ENCODE data around the gene REXO4. TPM values are rescaled to one million over a fixed set of nuclear protein-coding genes. Genes with fewer than 3 reads are reported as not detected.
"Not testable (repeated sequence)": the region's sequence is repeated elsewhere in the genome, so short reads cannot be mapped to it uniquely, and the experiment has no call there.

The REXO4 gene
- polyA plus RNA-seq, 1 donor = 23.6 TPM

DNA sequence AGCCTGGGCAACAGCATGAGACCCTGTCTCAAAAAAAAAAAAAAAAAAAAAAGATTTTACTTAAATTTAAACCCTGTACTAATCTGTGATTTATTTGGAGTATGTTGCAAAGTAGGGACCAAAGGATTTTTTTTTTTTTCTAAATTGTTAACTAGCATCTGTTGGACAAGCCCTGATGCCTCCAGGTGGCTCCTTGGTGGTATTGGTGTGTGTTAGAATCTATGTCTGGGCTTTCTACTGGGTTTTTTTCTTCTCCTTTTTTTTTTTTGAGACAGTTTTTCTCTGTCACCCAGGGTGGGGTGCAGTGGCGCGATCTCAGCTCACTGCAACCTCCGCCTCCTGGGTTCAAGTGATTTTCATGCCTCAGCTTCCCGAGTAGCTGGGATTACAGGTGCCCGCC lies 34.1 kb upstream of the REXO4 start:
- no CpG with 5 or more reads among the region's 5 CpGs for WGBS (ENCODE audit: insufficient coverage, low lambda C conversion rate)
- H3K9me3 ChIP-seq (ENCODE audit: control insufficient read depth, low read depth, low read length); DNase-seq; H3K36me3 ChIP-seq (ENCODE audit: control insufficient read depth, insufficient read depth, low read length); H3K27me3 ChIP-seq (ENCODE audit: control insufficient read depth, insufficient read depth, low read length); H3K4me3 ChIP-seq (ENCODE audit: low read length); H3K27ac ChIP-seq (ENCODE audit: low read length); H3K4me1 ChIP-seq (ENCODE audit: control insufficient read depth, insufficient read depth, low read length): not testable (repeated sequence)

- no peaks in the 10 kb centered on the region for H3K36me3 ChIP-seq (ENCODE audit: control insufficient read depth, insufficient read depth, low read length)
- no CpG with 5 or more reads among the region's 12 CpGs for WGBS (ENCODE audit: insufficient coverage, low lambda C conversion rate)
- no peak overlapping the region for H3K4me3 ChIP-seq (ENCODE audit: low read length)
- H3K4me1 ChIP-seq (ENCODE audit: control insufficient read depth, insufficient read depth, low read length) = no peaks in the 10 kb centered on the region
- H3K27ac ChIP-seq (ENCODE audit: low read length) = no peak overlapping the region
- H3K27me3 ChIP-seq (ENCODE audit: control insufficient read depth, insufficient read depth, low read length) = no peaks in the 10 kb centered on the region
- no peaks in the 10 kb centered on the region for H3K9me3 ChIP-seq (ENCODE audit: control insufficient read depth, low read depth, low read length)
- no peak for DNase-seq
Measured at GRCh38 chr9:133449760-133450159, 31.9 kb upstream of the REXO4 start.

DNA sequence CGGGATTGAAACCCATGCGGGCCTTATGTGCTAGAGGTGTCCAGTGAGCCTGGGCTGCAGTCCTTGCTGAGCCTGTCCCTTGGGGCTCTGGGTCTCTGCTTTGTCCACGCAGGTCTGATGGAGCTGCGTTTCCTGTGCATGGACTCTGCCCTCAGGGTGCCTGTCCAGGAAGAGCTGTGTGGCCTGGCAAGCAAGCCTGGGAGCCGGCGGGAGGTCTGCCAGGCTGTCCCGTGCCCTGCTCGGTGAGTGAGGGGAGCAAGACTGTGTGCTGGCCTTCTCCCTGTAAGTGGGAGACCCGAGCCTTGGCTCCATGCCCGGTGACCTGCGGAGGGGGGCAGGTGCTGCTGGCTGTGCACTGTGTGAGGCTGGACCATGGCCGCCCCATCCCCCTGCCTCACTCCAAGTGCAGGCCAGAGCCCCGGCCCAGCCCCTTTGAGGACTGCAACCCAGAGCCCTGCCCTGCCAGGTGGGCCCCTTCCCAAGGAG lies 30.7 kb upstream of the REXO4 start:
- no peaks in the 10 kb centered on the region for H3K9me3 ChIP-seq (ENCODE audit: control insufficient read depth, low read depth, low read length)
- DNase-seq = no peak
- H3K4me1 ChIP-seq (ENCODE audit: control insufficient read depth, insufficient read depth, low read length) = no peaks in the 10 kb centered on the region
- H3K27me3 ChIP-seq (ENCODE audit: control insufficient read depth, insufficient read depth, low read length) = no peaks in the 10 kb centered on the region
- no peak overlapping the region for H3K27ac ChIP-seq (ENCODE audit: low read length)
- no CpG with 5 or more reads among the region's 13 CpGs for WGBS (ENCODE audit: insufficient coverage, low lambda C conversion rate)
- no peaks in the 10 kb centered on the region for H3K36me3 ChIP-seq (ENCODE audit: control insufficient read depth, insufficient read depth, low read length)
- no peak overlapping the region for H3K4me3 ChIP-seq (ENCODE audit: low read length)

DNA sequence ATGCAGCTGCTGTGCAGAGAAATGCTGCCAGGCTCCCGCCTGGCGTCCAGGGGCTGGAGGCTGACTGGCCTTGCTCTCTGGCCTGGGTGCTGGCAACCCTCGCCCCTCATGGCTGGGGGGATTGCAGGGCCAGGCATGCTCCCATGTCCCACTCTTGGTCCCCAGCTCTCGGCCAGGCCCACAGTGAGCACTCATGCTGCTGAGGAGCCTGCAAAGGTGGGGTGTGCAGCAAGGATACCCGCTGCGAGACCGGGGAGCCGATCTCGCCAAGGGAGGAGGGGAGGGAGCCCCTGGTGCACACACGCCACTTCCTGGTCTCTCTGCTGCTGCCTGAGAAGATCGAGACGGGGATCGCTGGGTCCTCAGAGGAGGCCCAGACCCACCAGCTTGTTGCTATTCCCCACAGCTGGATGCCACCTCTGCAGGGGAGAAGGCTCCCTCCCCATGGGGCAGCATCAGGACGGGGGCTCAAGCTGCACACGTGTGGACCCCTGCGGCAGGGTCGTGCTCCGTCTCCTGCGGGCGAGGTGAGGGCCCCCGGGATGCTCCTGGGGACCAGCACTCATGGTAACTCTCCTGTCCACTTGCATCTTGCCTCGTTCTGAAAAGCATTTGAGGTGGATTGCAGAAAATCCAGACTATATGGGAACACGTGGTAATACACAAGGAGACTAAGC lies 27.6 kb upstream of the REXO4 start:
- DNase-seq = no peak
- Histone ChIP-seq H3K9me3 (ENCODE audit: control insufficient read depth, low read depth, low read length) (no peaks in the 10 kb centered on the region), H3K4me3 (ENCODE audit: low read length) (no peak overlapping the region), H3K36me3 (ENCODE audit: control insufficient read depth, insufficient read depth, low read length) (no peaks in the 10 kb centered on the region), H3K27me3 (ENCODE audit: control insufficient read depth, insufficient read depth, low read length) (no peaks in the 10 kb centered on the region), H3K27ac (ENCODE audit: low read length) (no peak overlapping the region), H3K4me1 (ENCODE audit: control insufficient read depth, insufficient read depth, low read length) (no peaks in the 10 kb centered on the region)
- WGBS (ENCODE audit: insufficient coverage, low lambda C conversion rate) = no CpG with 5 or more reads among the region's 23 CpGs

DNA sequence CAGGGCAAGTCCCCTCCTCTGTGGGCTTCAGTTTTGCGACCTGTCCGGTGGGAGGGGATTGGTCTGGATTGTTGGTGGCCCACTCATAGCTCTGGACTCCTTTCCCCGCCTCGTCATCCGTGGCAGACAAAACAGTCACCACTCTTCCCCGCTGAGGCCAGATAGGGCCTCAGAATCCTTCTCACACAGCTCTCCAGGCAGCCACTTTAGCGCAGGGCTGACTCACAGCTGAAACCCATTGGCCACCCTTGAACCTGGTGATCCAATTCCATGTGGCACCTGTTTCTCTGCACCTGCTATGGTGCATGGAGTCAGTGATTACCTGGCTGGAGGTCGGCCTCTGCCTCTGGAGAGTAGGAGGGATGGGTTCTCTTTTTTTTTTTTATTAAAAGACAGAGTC lies 26.2 kb upstream of the REXO4 start:
- Histone ChIP-seq H3K9me3 (ENCODE audit: control insufficient read depth, low read depth, low read length) (no peaks in the 10 kb centered on the region), H3K36me3 (ENCODE audit: control insufficient read depth, insufficient read depth, low read length) (no peaks in the 10 kb centered on the region), H3K4me1 (ENCODE audit: control insufficient read depth, insufficient read depth, low read length) (no peaks in the 10 kb centered on the region), H3K27ac (ENCODE audit: low read length) (no peak overlapping the region), H3K4me3 (ENCODE audit: low read length) (no peak overlapping the region), H3K27me3 (ENCODE audit: control insufficient read depth, insufficient read depth, low read length) (no peaks in the 10 kb centered on the region)
- WGBS (ENCODE audit: insufficient coverage, low lambda C conversion rate) = no CpG with 5 or more reads among the region's 8 CpGs
- DNase-seq = no peak

DNA sequence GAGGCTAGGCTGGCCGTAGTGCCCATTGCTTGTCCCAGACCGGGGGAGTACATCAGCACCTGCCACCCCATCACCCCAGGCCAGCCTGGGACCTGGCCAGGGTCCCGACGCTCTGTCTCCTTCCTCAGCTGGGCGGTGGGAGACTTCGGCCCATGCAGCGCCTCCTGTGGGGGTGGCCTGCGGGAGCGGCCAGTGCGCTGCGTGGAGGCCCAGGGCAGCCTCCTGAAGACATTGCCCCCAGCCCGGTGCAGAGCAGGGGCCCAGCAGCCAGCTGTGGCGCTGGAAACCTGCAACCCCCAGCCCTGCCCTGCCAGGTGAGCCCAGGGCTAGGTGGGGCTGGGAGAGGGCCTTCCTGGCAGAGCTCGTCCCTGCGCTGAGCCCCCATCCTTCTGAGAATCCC lies 25.4 kb upstream of the REXO4 start:
- Histone ChIP-seq H3K36me3 (ENCODE audit: control insufficient read depth, insufficient read depth, low read length) (no peaks in the 10 kb centered on the region), H3K9me3 (ENCODE audit: control insufficient read depth, low read depth, low read length) (no peaks in the 10 kb centered on the region), H3K27ac (ENCODE audit: low read length) (no peak overlapping the region), H3K27me3 (ENCODE audit: control insufficient read depth, insufficient read depth, low read length) (no peaks in the 10 kb centered on the region), H3K4me1 (ENCODE audit: control insufficient read depth, insufficient read depth, low read length) (no peaks in the 10 kb centered on the region), H3K4me3 (ENCODE audit: low read length) (no peak overlapping the region)
- WGBS (ENCODE audit: insufficient coverage, low lambda C conversion rate) = no CpG with 5 or more reads among the region's 15 CpGs
- DNase-seq = no peak

DNA sequence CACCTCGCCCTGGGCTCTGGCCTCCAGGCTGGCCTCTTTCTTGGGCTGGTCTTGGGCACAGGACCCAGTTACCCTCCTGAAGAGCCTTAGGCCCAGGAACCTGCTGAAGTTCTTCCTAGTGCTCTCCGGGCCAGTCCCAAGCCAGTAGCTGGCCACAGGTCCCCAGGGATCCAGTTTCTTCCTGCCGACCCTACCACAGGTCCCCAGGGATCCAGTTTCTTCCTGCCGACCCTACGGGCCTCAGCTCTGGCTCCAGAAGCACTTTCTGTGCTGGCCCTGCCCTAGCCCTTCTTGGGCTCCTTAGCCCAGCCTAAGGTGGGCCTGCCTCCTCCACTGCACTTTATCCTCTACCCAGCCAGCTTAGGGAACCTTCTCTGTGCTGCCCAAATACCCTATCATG lies 23.8 kb upstream of the REXO4 start:
- no CpG with 5 or more reads among the region's 5 CpGs for WGBS (ENCODE audit: insufficient coverage, low lambda C conversion rate)
- H3K36me3 ChIP-seq (ENCODE audit: control insufficient read depth, insufficient read depth, low read length) = no peaks in the 10 kb centered on the region
- no peaks in the 10 kb centered on the region for H3K9me3 ChIP-seq (ENCODE audit: control insufficient read depth, low read depth, low read length)
- no peak for DNase-seq
- no peaks in the 10 kb centered on the region for H3K27me3 ChIP-seq (ENCODE audit: control insufficient read depth, insufficient read depth, low read length)
- H3K4me3 ChIP-seq (ENCODE audit: low read length) = no peak overlapping the region
- H3K27ac ChIP-seq (ENCODE audit: low read length) = no peak overlapping the region
- no peaks in the 10 kb centered on the region for H3K4me1 ChIP-seq (ENCODE audit: control insufficient read depth, insufficient read depth, low read length)

DNA sequence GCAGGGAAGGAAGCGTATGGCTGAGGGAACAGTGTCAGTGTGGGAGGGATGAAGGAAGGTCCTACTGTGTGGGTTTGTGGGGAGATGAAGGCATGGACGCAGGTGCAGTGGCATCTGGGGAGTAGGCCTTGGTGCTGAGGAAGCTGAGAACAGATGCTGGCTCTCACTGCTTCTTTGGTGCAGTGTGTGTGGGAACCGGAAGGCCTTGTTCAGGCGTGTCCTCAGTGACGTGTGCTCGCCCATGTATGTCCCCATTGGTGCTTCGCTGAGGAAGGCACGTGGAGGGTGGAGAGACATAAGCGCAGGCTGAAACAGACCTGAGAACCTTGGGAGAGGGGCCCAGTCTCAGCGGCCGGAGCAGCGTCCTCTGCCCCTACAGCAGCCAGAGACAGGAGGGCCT lies 23.1 kb upstream of the REXO4 start:
- WGBS (ENCODE audit: insufficient coverage, low lambda C conversion rate) = no CpG with 5 or more reads among the region's 12 CpGs
- H3K4me3 ChIP-seq (ENCODE audit: low read length) = no peak overlapping the region
- no peak for DNase-seq
- H3K4me1 ChIP-seq (ENCODE audit: control insufficient read depth, insufficient read depth, low read length) = no peaks in the 10 kb centered on the region
- H3K9me3 ChIP-seq (ENCODE audit: control insufficient read depth, low read depth, low read length) = no peaks in the 10 kb centered on the region
- no peaks in the 10 kb centered on the region for H3K27me3 ChIP-seq (ENCODE audit: control insufficient read depth, insufficient read depth, low read length)
- no peak overlapping the region for H3K27ac ChIP-seq (ENCODE audit: low read length)
- no peaks in the 10 kb centered on the region for H3K36me3 ChIP-seq (ENCODE audit: control insufficient read depth, insufficient read depth, low read length)

DNA sequence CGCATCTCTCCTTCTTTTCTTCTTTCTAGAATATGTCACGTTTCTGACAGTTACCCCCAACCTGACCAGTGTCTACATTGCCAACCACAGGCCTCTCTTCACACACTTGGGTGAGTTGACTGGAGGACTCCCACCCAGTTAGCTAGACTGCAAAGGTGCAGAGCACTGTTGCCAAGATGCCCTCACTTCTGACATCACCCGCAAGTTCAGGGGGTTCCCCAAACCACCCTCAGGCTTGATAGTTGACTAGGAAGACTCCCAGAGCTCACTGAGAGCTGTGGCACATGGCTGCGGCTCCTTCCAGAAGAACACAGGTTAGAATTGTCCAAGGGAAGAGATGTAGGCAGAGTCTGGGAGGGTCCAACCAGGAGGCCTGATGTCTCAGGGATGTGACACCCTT lies 21.5 kb upstream of the REXO4 start:
- no peak for DNase-seq
- Histone ChIP-seq H3K9me3 (ENCODE audit: control insufficient read depth, low read depth, low read length) (no peaks in the 10 kb centered on the region), H3K4me3 (ENCODE audit: low read length) (no peak overlapping the region), H3K27me3 (ENCODE audit: control insufficient read depth, insufficient read depth, low read length) (no peaks in the 10 kb centered on the region), H3K36me3 (ENCODE audit: control insufficient read depth, insufficient read depth, low read length) (no peaks in the 10 kb centered on the region), H3K4me1 (ENCODE audit: control insufficient read depth, insufficient read depth, low read length) (no peaks in the 10 kb centered on the region), H3K27ac (ENCODE audit: low read length) (no peak overlapping the region)
- 100% methylated on average over 1 of the region's 4 CpGs for WGBS (ENCODE audit: insufficient coverage, low lambda C conversion rate)

GRCh38 chr9:133437753-133438531 lies 20.1 kb upstream of the REXO4 start:
- Histone ChIP-seq H3K27ac (ENCODE audit: low read length) (no peak overlapping the region), H3K4me1 (ENCODE audit: control insufficient read depth, insufficient read depth, low read length) (no peaks in the 10 kb centered on the region), H3K4me3 (ENCODE audit: low read length) (no peak overlapping the region), H3K36me3 (ENCODE audit: control insufficient read depth, insufficient read depth, low read length) (no peaks in the 10 kb centered on the region), H3K9me3 (ENCODE audit: control insufficient read depth, low read depth, low read length) (no peaks in the 10 kb centered on the region), H3K27me3 (ENCODE audit: control insufficient read depth, insufficient read depth, low read length) (no peaks in the 10 kb centered on the region)
- no peak for DNase-seq
- no CpG with 5 or more reads among the region's 20 CpGs for WGBS (ENCODE audit: insufficient coverage, low lambda C conversion rate)

DNA sequence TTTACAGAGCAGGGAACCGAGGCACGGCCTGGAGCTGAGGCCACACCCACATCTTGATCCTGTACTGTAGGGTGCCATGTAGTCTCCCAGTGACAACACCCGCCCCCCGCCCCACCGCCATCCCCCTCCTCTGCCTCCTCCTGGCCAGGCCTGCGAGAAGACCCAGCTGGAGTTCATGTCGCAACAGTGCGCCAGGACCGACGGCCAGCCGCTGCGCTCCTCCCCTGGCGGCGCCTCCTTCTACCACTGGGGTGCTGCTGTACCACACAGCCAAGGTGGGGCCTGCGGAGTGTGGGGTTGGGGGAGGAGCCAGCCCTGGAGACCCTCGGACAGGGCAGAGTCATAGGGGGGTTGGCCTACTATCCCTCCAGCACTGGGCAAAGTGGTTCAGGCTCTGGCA lies 18.9 kb upstream of the REXO4 start:
- Histone ChIP-seq H3K27me3 (ENCODE audit: control insufficient read depth, insufficient read depth, low read length) (no peaks in the 10 kb centered on the region), H3K4me1 (ENCODE audit: control insufficient read depth, insufficient read depth, low read length) (no peaks in the 10 kb centered on the region), H3K9me3 (ENCODE audit: control insufficient read depth, low read depth, low read length) (no peaks in the 10 kb centered on the region), H3K4me3 (ENCODE audit: low read length) (no peak overlapping the region), H3K27ac (ENCODE audit: low read length) (no peak overlapping the region), H3K36me3 (ENCODE audit: control insufficient read depth, insufficient read depth, low read length) (no peaks in the 10 kb centered on the region)
- no peak for DNase-seq
- WGBS (ENCODE audit: insufficient coverage, low lambda C conversion rate) = no CpG with 5 or more reads among the region's 16 CpGs
